H9 (cell line): ENCODE data around the gene GAL3ST2. TPM values are rescaled to one million over a fixed set of nuclear protein-coding genes. Genes with fewer than 3 reads are reported as not detected.

ENCODE experiments used
- DNase-seq: peaks from one replicate; pipeline ENCODE4 v3.0.0-alpha.2; 2017
- H2AFZ ChIP-seq: one replicate; pipeline ENCODE4 v1.6.1; 2013; ENCODE audit warnings: mild to moderate bottlenecking, low read length, control low read depth, moderate library complexity
- H2AK5ac ChIP-seq: 2 replicates; pipeline ENCODE4 v1.6.1; 2013; ENCODE audit warnings: low read length, control low read depth, mixed read lengths; ENCODE audit not compliant: insufficient read length
- H2BK120ac ChIP-seq: one replicate; pipeline ENCODE4 v1.6.1; 2013; ENCODE audit warnings: low read depth, mild to moderate bottlenecking, low read length, control low read depth, inconsistent platforms; ENCODE audit not compliant: poor library complexity, severe bottlenecking
- H2BK12ac ChIP-seq: 2 replicates; pipeline ENCODE4 v1.6.1; 2013; ENCODE audit warnings: low read length, control low read depth, mixed read lengths, low read depth; ENCODE audit not compliant: insufficient read length
- H2BK15ac ChIP-seq: 2 replicates; pipeline ENCODE4 v1.6.1; 2013; ENCODE audit warnings: low read depth, low read length, control low read depth
- H2BK20ac ChIP-seq: one replicate; pipeline ENCODE4 v1.6.1; 2013; ENCODE audit warnings: low read depth, mild to moderate bottlenecking, low read length, control low read depth, inconsistent platforms; ENCODE audit not compliant: poor library complexity, severe bottlenecking
- H2BK5ac ChIP-seq: 2 replicates; pipeline ENCODE4 v1.6.1; 2013; ENCODE audit warnings: low read length, control low read depth, mixed read lengths; ENCODE audit not compliant: insufficient read length
- H3K14ac ChIP-seq: 2 replicates; pipeline ENCODE4 v1.6.1; 2013; ENCODE audit warnings: low read length, control low read depth; ENCODE audit not compliant: insufficient read depth
- H3K18ac ChIP-seq: 2 replicates; pipeline ENCODE4 v1.6.1; 2013; ENCODE audit warnings: low read depth, mild to moderate bottlenecking, mixed read lengths, low read length, control low read depth; ENCODE audit not compliant: insufficient read length
- H3K23ac ChIP-seq: 2 replicates; pipeline ENCODE4 v1.6.1; 2013; ENCODE audit warnings: low read length, control low read depth, mixed read lengths, low read depth; ENCODE audit not compliant: insufficient read length
- H3K23me2 ChIP-seq: 2 replicates; pipeline ENCODE4 v1.6.1; 2013; ENCODE audit warnings: low read depth, mild to moderate bottlenecking, mixed read lengths, low read length, control low read depth; ENCODE audit not compliant: insufficient read length, poor library complexity, severe bottlenecking
- H3K27ac ChIP-seq: 2 replicates; pipeline ENCODE4 v1.5.1; 2013; ENCODE audit warnings: low read length, control low read depth, mixed read lengths, low read depth; ENCODE audit not compliant: insufficient read length
- H3K27me3 ChIP-seq: 2 replicates; pipeline ENCODE4 v1.6.1; 2013; ENCODE audit warnings: low read length, control low read depth, inconsistent platforms; ENCODE audit not compliant: insufficient read depth
- H3K4ac ChIP-seq: 2 replicates; pipeline ENCODE4 v1.6.1; 2013; ENCODE audit warnings: low read depth, mild to moderate bottlenecking, control low read depth, inconsistent platforms, low read length, moderate library complexity
- H3K4me1 ChIP-seq: 2 replicates; pipeline ENCODE4 v1.6.1; 2013; ENCODE audit warnings: low read length, control low read depth, inconsistent platforms; ENCODE audit not compliant: insufficient read depth
- H3K4me2 ChIP-seq: 2 replicates; pipeline ENCODE4 v1.6.1; 2013; ENCODE audit warnings: low read length, control low read depth, mixed read lengths; ENCODE audit not compliant: insufficient read length, insufficient read depth
- H3K56ac ChIP-seq: 2 replicates; pipeline ENCODE4 v1.6.1; 2013; ENCODE audit warnings: low read depth, mild to moderate bottlenecking, mixed read lengths, low read length, control low read depth; ENCODE audit not compliant: insufficient read length
- H3K79me1 ChIP-seq: 2 replicates; pipeline ENCODE4 v1.6.1; 2013; ENCODE audit warnings: low read depth, mild to moderate bottlenecking, moderate library complexity, low read length, control low read depth, inconsistent platforms; ENCODE audit not compliant: insufficient read depth, poor library complexity, severe bottlenecking
- H3K79me2 ChIP-seq: 2 replicates; pipeline ENCODE4 v1.6.1; 2013; ENCODE audit warnings: low read length, control low read depth, inconsistent platforms; ENCODE audit not compliant: insufficient read depth
- H3K9ac ChIP-seq: 2 replicates; pipeline ENCODE4 v1.6.1; 2013; ENCODE audit warnings: low read length, control low read depth, mixed read lengths; ENCODE audit not compliant: insufficient read length; ENCODE audit errors: extremely low read depth
- H3K9me3 ChIP-seq: one replicate; pipeline ENCODE4 v1.6.1; 2013; ENCODE audit warnings: low read depth, low read length, inconsistent platforms; ENCODE audit not compliant: control insufficient read depth
- H3T11ph ChIP-seq: one replicate; pipeline ENCODE4 v1.6.1; 2013; ENCODE audit warnings: mild to moderate bottlenecking, low read length, control low read depth, inconsistent platforms
- H4K20me1 ChIP-seq: one replicate; pipeline ENCODE4 v1.6.1; 2013; ENCODE audit not compliant: control insufficient read depth, insufficient read length, insufficient read depth
- H4K5ac ChIP-seq: 2 replicates; pipeline ENCODE4 v1.6.1; 2013; ENCODE audit warnings: low read depth, mild to moderate bottlenecking, mixed read lengths, low read length, control low read depth; ENCODE audit not compliant: insufficient read length
- H4K8ac ChIP-seq: replicated peaks from 2 replicates; pipeline ENCODE4 v1.6.1; 2013; ENCODE audit warnings: low read length, control low read depth, mixed read lengths, low read depth; ENCODE audit not compliant: insufficient read length
- H4K91ac ChIP-seq: 2 replicates; pipeline ENCODE4 v1.6.1; 2013; ENCODE audit warnings: low read depth, mild to moderate bottlenecking, moderate library complexity, mixed read lengths, low read length, control low read depth; ENCODE audit not compliant: insufficient read length
- H3K27ac Mint-ChIP-seq, 3 experiments: 2 replicates in 2 of 3; 3 replicates in 1 of 3; pipeline ENCODE4 v1.8.0; 2020 to 2021; ENCODE audit warnings: mixed read lengths in 3 of 3, mild to moderate bottlenecking in 1 of 3, moderate library complexity in 1 of 3
- H3K27me3 Mint-ChIP-seq: 2 replicates; pipeline ENCODE4 v1.8.0; 2021; ENCODE audit warnings: low read depth, mild to moderate bottlenecking, moderate library complexity, mixed read lengths
- H3K36me3 Mint-ChIP-seq, 3 experiments: 2 replicates in 2 of 3; 3 replicates in 1 of 3; pipeline ENCODE4 v1.8.0; 2020 to 2021; ENCODE audit warnings: low read depth in 3 of 3, mixed read lengths in 3 of 3; ENCODE audit not compliant: insufficient read depth in 1 of 3
- H3K4me1 Mint-ChIP-seq, 2 experiments: 2 replicates each; pipeline ENCODE4 v1.8.0; 2020; ENCODE audit warnings: mixed read lengths in 2 of 2
- H3K4me3 Mint-ChIP-seq, 2 experiments: 2 replicates in 1 of 2; 3 replicates in 1 of 2; pipeline ENCODE4 v1.8.0; 2020 to 2021; ENCODE audit warnings: mild to moderate bottlenecking in 2 of 2, mixed read lengths in 2 of 2, moderate library complexity in 1 of 2
- H3K9me3 Mint-ChIP-seq, 2 experiments: 2 replicates in 1 of 2; 3 replicates in 1 of 2; pipeline ENCODE4 v1.8.0; 2020; ENCODE audit warnings: mild to moderate bottlenecking in 2 of 2, mixed read lengths in 2 of 2, moderate library complexity in 1 of 2
- WGBS: extraction: QIAGEN DNeasy Blood & Tissue Kit; methylation state at CpG from one replicate; pipeline ENCODE4 v1.1.7; 2013; ENCODE audit warnings: missing lambda C conversion rate, low lambda C conversion rate, mixed read lengths; ENCODE audit not compliant: insufficient read length; ENCODE audit errors: extremely low coverage; 5-methylcytosine and 5-hydroxymethylcytosine counted together
- total RNA-seq: library from RNA; stranded (reverse); gene quantifications from 2 replicates; pipeline ENCODE4 v1.2.1, GENCODE V29; 2021
- TF ChIP-seq, protein P1 (sequence below): fragments of 200-600 bp; sonication (generic); conservative IDR thresholded peaks from 3 replicates; pipeline ENCODE4 v1.8.0; 2021; ENCODE audit warnings: antibody characterized with exemption, mild to moderate bottlenecking

GAL3ST2 gene
- total RNA-seq, 1 experiment from 2014 or later: 0.33 TPM

GRCh38 chr2:241729868-241730267 lies 46.8 kb upstream of the GAL3ST2 start:
- Histone ChIP-seq H3K4me1 (no peaks in the 10 kb centered on the region), H3K14ac (no peak overlapping the region), H3K9ac (no peak overlapping the region), H3K79me1 (no peaks in the 10 kb centered on the region), H2BK20ac (no peak overlapping the region), H4K91ac (no peak overlapping the region), H3K56ac (no peak overlapping the region), H3K4me2 (no peak overlapping the region), H2AK5ac (no peak overlapping the region), H2AFZ (no peak overlapping the region), H3K9me3 (no peaks in the 10 kb centered on the region), H2BK12ac (no peak overlapping the region), H4K8ac (no peak overlapping the region), H2BK5ac (no peak overlapping the region), H3K4ac (no peak overlapping the region), H2BK120ac (no peak overlapping the region), H3K23ac (no peak overlapping the region), H4K5ac (no peak overlapping the region), H3K27me3 (no peaks in the 10 kb centered on the region), H4K20me1 (peaks cover 7% of the 10 kb centered on the region), H3T11ph (no peak overlapping the region), H2BK15ac (no peak overlapping the region), H3K27ac (no peak overlapping the region), H3K79me2 (no peaks in the 10 kb centered on the region), H3K18ac (no peak overlapping the region), H3K23me2 (peaks cover 5% of the 10 kb centered on the region)
- TF ChIP-seq, protein P1, sequence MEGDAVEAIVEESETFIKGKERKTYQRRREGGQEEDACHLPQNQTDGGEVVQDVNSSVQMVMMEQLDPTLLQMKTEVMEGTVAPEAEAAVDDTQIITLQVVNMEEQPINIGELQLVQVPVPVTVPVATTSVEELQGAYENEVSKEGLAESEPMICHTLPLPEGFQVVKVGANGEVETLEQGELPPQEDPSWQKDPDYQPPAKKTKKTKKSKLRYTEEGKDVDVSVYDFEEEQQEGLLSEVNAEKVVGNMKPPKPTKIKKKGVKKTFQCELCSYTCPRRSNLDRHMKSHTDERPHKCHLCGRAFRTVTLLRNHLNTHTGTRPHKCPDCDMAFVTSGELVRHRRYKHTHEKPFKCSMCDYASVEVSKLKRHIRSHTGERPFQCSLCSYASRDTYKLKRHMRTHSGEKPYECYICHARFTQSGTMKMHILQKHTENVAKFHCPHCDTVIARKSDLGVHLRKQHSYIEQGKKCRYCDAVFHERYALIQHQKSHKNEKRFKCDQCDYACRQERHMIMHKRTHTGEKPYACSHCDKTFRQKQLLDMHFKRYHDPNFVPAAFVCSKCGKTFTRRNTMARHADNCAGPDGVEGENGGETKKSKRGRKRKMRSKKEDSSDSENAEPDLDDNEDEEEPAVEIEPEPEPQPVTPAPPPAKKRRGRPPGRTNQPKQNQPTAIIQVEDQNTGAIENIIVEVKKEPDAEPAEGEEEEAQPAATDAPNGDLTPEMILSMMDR: no peak
- DNase-seq: no peak
- H3K9me3 Mint-ChIP-seq: no peaks in the 10 kb centered on the region
- H3K27me3 Mint-ChIP-seq: peaks cover 19% of the 10 kb centered on the region
- 0 out of 4 replicates have a peak, but pooled peaks cover 2 to 5% of the 10 kb centered on the region in 2 experiments for H3K4me1 Mint-ChIP-seq
- no peak overlapping the region for H3K4me3 Mint-ChIP-seq
- H3K27ac Mint-ChIP-seq: no peak overlapping the region
- WGBS: no CpG with 5 or more reads among the region's 6 CpGs
- H3K36me3 Mint-ChIP-seq: peaks cover 3 to 28% (median 16%) of the 10 kb centered on the region in 3 experiments; a peak in 6 of 7 replicates
